IMR-90 (cell line): Measurements from ENCODE around the gene PTPRN2. TPM values are rescaled to one million over a fixed set of nuclear protein-coding genes. Genes with fewer than 3 reads are reported as not detected.

Experiments used
- ATAC-seq: fragments of 200-7000 bp; cut with Tn5 transposase; 2 replicates; pipeline ENCODE4 v1.9.1; 2020; ENCODE audit warnings: low read depth, mild to moderate bottlenecking, moderate library complexity
- BruUV-seq: library from RNA; stranded (reverse); fragments of 400-500 nt; replicated peaks from 2 replicates; lab custom pipeline; 2021; lab: Mats Ljungman, UMichigan
- CTCF ChIA-PET: fragments of 300-600 bp; formaldehyde crosslinking; extraction: SDS; loops from one replicate; lab custom pipeline; 2021; ENCODE audit warnings: antibody characterized with exemption; lab: Yijun Ruan, JAX
- POLR2A ChIA-PET: fragments of 300-600 bp; sonication (Branson Sonifier 250); formaldehyde crosslinking; loops from one replicate; lab custom pipeline; 2022; ENCODE audit warnings: antibody characterized with exemption; ENCODE audit not compliant: unreplicated experiment; lab: Charles Lee
- DNase-seq: peaks from one replicate; pipeline ENCODE4 v3.0.0; 2013
- H2AFZ ChIP-seq: replicated peaks from 2 replicates; pipeline ENCODE3; 2013; ENCODE audit warnings: low read length, mild to moderate bottlenecking; ENCODE audit not compliant: poor library complexity
- H2AK5ac ChIP-seq: 2 replicates; pipeline ENCODE4 v1.6.1; 2013; ENCODE audit warnings: low read depth, low read length, inconsistent platforms
- H2AK9ac ChIP-seq: replicated peaks from 2 replicates; pipeline ENCODE3; 2013; ENCODE audit warnings: mild to moderate bottlenecking, low read depth, low read length, moderate library complexity; ENCODE audit not compliant: poor library complexity
- H2BK120ac ChIP-seq: 2 replicates; pipeline ENCODE4 v1.6.1; 2013; ENCODE audit warnings: low read depth, low read length, inconsistent platforms
- H2BK15ac ChIP-seq: 3 replicates; pipeline ENCODE4 v1.6.1; 2013; ENCODE audit warnings: low read depth, low read length, inconsistent platforms
- H2BK20ac ChIP-seq: 2 replicates; pipeline ENCODE4 v1.6.1; 2013; ENCODE audit warnings: low read depth, mild to moderate bottlenecking, inconsistent platforms, low read length, moderate library complexity
- H2BK5ac ChIP-seq: 2 replicates; pipeline ENCODE4 v1.6.1; 2013; ENCODE audit warnings: mild to moderate bottlenecking, low read depth, low read length, inconsistent platforms; ENCODE audit not compliant: poor library complexity, severe bottlenecking
- H3K14ac ChIP-seq: replicated peaks from 2 replicates; pipeline ENCODE4 v1.6.1; 2013; ENCODE audit warnings: low read depth, low read length, inconsistent platforms
- H3K18ac ChIP-seq: 2 replicates; pipeline ENCODE4 v1.6.1; 2013; ENCODE audit warnings: low read depth, low read length, control low read depth
- H3K23ac ChIP-seq: 2 replicates; pipeline ENCODE4 v1.6.1; 2013; ENCODE audit warnings: low read depth, low read length, inconsistent platforms
- H3K27ac ChIP-seq: 2 replicates; pipeline ENCODE4 v1.5.1; 2013; ENCODE audit warnings: mild to moderate bottlenecking, control low read depth, low read length; ENCODE audit not compliant: insufficient read depth
- H3K27me3 ChIP-seq: 2 replicates; pipeline ENCODE4 v1.6.1; 2013; ENCODE audit warnings: low read length; ENCODE audit not compliant: control insufficient read depth, insufficient read depth
- H3K36me3 ChIP-seq: 2 replicates; pipeline ENCODE4 v1.6.1; 2013; ENCODE audit warnings: low read length, mixed read lengths; ENCODE audit not compliant: control insufficient read depth, insufficient read depth
- H3K4ac ChIP-seq: 2 replicates; pipeline ENCODE4 v1.6.1; 2013; ENCODE audit warnings: low read depth, low read length, inconsistent platforms
- H3K4me1 ChIP-seq: 2 replicates; pipeline ENCODE4 v1.6.1; 2013; ENCODE audit warnings: low read length, mixed read lengths; ENCODE audit not compliant: control insufficient read depth, insufficient read depth
- H3K4me2 ChIP-seq: 2 replicates; pipeline ENCODE4 v1.6.1; 2013; ENCODE audit warnings: low read depth, mild to moderate bottlenecking, control low read depth, low read length, moderate library complexity
- H3K4me3 ChIP-seq: 2 replicates; pipeline ENCODE4 v1.5.1; 2013; ENCODE audit warnings: low read depth, mild to moderate bottlenecking, control low read depth, low read length, moderate library complexity; ENCODE audit not compliant: insufficient read depth
- H3K56ac ChIP-seq: 2 replicates; pipeline ENCODE4 v1.6.1; 2013; ENCODE audit warnings: low read length, inconsistent platforms; ENCODE audit not compliant: insufficient read depth; ENCODE audit errors: extremely low read depth
- H3K79me1 ChIP-seq, 2 experiments: 2 replicates each; pipeline ENCODE4 v1.6.1; 2013; ENCODE audit warnings: low read length in 2 of 2, inconsistent platforms in 1 of 2, low read depth in 1 of 2
- H3K9ac ChIP-seq: 2 replicates; pipeline ENCODE4 v1.6.1; 2013; ENCODE audit warnings: low read depth, low read length, control low read depth
- H3K9me1 ChIP-seq: 2 replicates; pipeline ENCODE4 v1.6.1; 2013; ENCODE audit warnings: low read length, inconsistent platforms; ENCODE audit not compliant: insufficient read depth
- H3K9me3 ChIP-seq: 2 replicates; pipeline ENCODE4 v1.6.1; 2013; ENCODE audit warnings: low read length; ENCODE audit not compliant: control insufficient read depth, insufficient read depth
- H4K20me1 ChIP-seq: 2 replicates; pipeline ENCODE4 v1.6.1; 2013; ENCODE audit warnings: low read length, inconsistent platforms; ENCODE audit not compliant: insufficient read depth
- H4K5ac ChIP-seq: 2 replicates; pipeline ENCODE4 v1.6.1; 2013; ENCODE audit warnings: mild to moderate bottlenecking, low read depth, low read length, control low read depth
- H4K8ac ChIP-seq, 2 experiments: 2 replicates each; pipeline ENCODE4 v1.6.1; 2013; ENCODE audit warnings: low read depth in 2 of 2, low read length in 2 of 2, control low read depth in 1 of 2, inconsistent platforms in 1 of 2
- H4K91ac ChIP-seq: 2 replicates; pipeline ENCODE4 v1.6.1; 2013; ENCODE audit warnings: low read depth, low read length, inconsistent platforms; ENCODE audit not compliant: insufficient read depth
- BHLHE40 ChIP-seq: fragments of 150-350 bp; IDR thresholded peaks from 2 replicates; pipeline ENCODE4 v1.6.1; 2016; ENCODE audit warnings: mild to moderate bottlenecking, low read depth, low read length
- CHD1 ChIP-seq: IDR thresholded peaks from 2 replicates; pipeline ENCODE4 v1.6.1; 2012; ENCODE audit warnings: low read depth, low read length, improper control_type of control experiment
- CTCF ChIP-seq: conservative IDR thresholded peaks from 2 replicates; pipeline ENCODE4 v1.5.1; 2012; ENCODE audit warnings: mild to moderate bottlenecking, low read depth, low read length, improper control_type of control experiment
- MAFK ChIP-seq: IDR thresholded peaks from 2 replicates; pipeline ENCODE4 v1.6.1; 2012; ENCODE audit warnings: low read depth, low read length, improper control_type of control experiment
- MXI1 ChIP-seq: IDR thresholded peaks from 2 replicates; pipeline ENCODE4 v1.6.1; 2012; ENCODE audit warnings: low read depth, mild to moderate bottlenecking, low read length, moderate library complexity, borderline replicate concordance
- POLR2A ChIP-seq: IDR thresholded peaks from 2 replicates; pipeline ENCODE4 v1.6.1; 2012; ENCODE audit warnings: mild to moderate bottlenecking, low read depth, low read length
- RAD21 ChIP-seq: IDR thresholded peaks from 2 replicates; pipeline ENCODE4 v1.6.1; 2012; ENCODE audit warnings: low read length, improper control_type of control experiment
- RCOR1 ChIP-seq: IDR thresholded peaks from 2 replicates; pipeline ENCODE4 v1.6.1; 2012; ENCODE audit warnings: mild to moderate bottlenecking, low read length, improper control_type of control experiment; ENCODE audit not compliant: insufficient replicate concordance
- RFX5 ChIP-seq: IDR thresholded peaks from 2 replicates; pipeline ENCODE4 v1.8.0; 2012; ENCODE audit warnings: low read depth, mild to moderate bottlenecking, low read length, moderate library complexity
- SMC3 ChIP-seq: fragments of 150-350 bp; IDR thresholded peaks from 2 replicates; pipeline ENCODE4 v1.6.1; 2016; ENCODE audit warnings: low read depth, mild to moderate bottlenecking, antibody characterized with exemption, low read length, moderate library complexity
- USF2 ChIP-seq: fragments of 150-350 bp; IDR thresholded peaks from 2 replicates; pipeline ENCODE4 v1.6.1; 2017; ENCODE audit warnings: mild to moderate bottlenecking, antibody characterized with exemption, low read length, low read depth
- WGBS, 2 experiments: methylation state at CpG; one replicate each; pipeline versions ENCODE4 v1.1.5 to v1.1.7; 2013; ENCODE audit warnings: missing lambda C conversion rate in 2 of 2; ENCODE audit not compliant: insufficient read length in 1 of 2; ENCODE audit errors: extremely low coverage in 2 of 2; 5-methylcytosine and 5-hydroxymethylcytosine counted together
- dilution Hi-C: fragments of 300-500 bp; cut with HindIII; formaldehyde crosslinking; loops from one replicate; pipeline ENCODE4 v1.14.3; 2018; ENCODE audit warnings: low sequenced_read_pairs; ENCODE audit not compliant: unreplicated experiment
- in situ Hi-C: fragments of 300-500 bp; cut with MboI; formaldehyde crosslinking; loops from 3 replicates; pipeline ENCODE4 v1.14.3; 2019; ENCODE audit warnings: low sequenced_read_pairs, inconsistent platforms, mixed read lengths
- intact Hi-C: fragments of 100-400 bp; cut with micrococcal nuclease; formaldehyde crosslinking; loops from 2 replicates; pipeline ENCODE4 v1.10.0; 2022
- polyA plus RNA-seq, 3 experiments: library from polyadenylated mRNA; depleted of rRNA; stranded (reverse); fragments of >200 nt; gene quantifications; 2 replicates each; pipeline ENCODE4 v1.2.3, GENCODE V29; 2012; ENCODE audit warnings: low replicate concordance in 1 of 3
- total RNA-seq: library from RNA; depleted of rRNA; stranded (reverse); fragments of >200 nt; gene quantifications from 2 replicates; pipeline ENCODE4 v1.2.3, GENCODE V29; 2012

PTPRN2 gene
- total and polyA plus RNA-seq, 2 of the 4 experiments (the other 2 are of a cell fraction) = 0.03 TPM; not detected in 1

GRCh38 chr7:157928171-157928794 lies 659.3 kb downstream of the PTPRN2 start:
- H4K91ac ChIP-seq = no peak overlapping the region
- no peak overlapping the region for H3K4me2 ChIP-seq
- H4K5ac ChIP-seq = no peak overlapping the region
- peaks cover 53% of the 10 kb centered on the region for H3K9me3 ChIP-seq
- ATAC-seq (no peak), DNase-seq (no peak)
- intact Hi-C loops = no loop called here
- H3K27me3 ChIP-seq = no peaks in the 10 kb centered on the region
- H3K14ac ChIP-seq = no peak overlapping the region
- no peak overlapping the region for H4K8ac ChIP-seq
- H3K4me1 ChIP-seq = no peaks in the 10 kb centered on the region
- no peak overlapping the region for H2AK5ac ChIP-seq
- ChIA-PET CTCF (no interaction called here), POLR2A (no interaction called here)
- H3K79me1 ChIP-seq = no peaks in the 10 kb centered on the region
- no peak overlapping the region for H2BK20ac ChIP-seq
- H2BK5ac ChIP-seq = no peak overlapping the region
- H3K18ac ChIP-seq = no peak overlapping the region
- H3K36me3 ChIP-seq = no peaks in the 10 kb centered on the region
- no peak overlapping the region for H3K9ac ChIP-seq
- H3K23ac ChIP-seq = no peak overlapping the region
- H2BK15ac ChIP-seq = no peak overlapping the region
- no peak for TF ChIP-seq RFX5
- no peak for TF ChIP-seq BHLHE40
- TF ChIP-seq SMC3 = no peak
- TF ChIP-seq MAFK = no peak
- TF ChIP-seq MXI1 = no peak
- TF ChIP-seq CHD1 = no peak
- TF ChIP-seq USF2 = no peak
- no peak for TF ChIP-seq CTCF
- TF ChIP-seq RAD21 = no peak
- no peak for TF ChIP-seq POLR2A
- TF ChIP-seq RCOR1 = no peak
- BruUV-seq = no TSS peak
- H2BK120ac ChIP-seq = no peak overlapping the region
- in situ Hi-C loops = no loop called here
- H4K20me1 ChIP-seq = no peaks in the 10 kb centered on the region
- no peaks in the 10 kb centered on the region for H3K9me1 ChIP-seq
- WGBS, 2 experiments = 83% methylated on average over 2 of the region's 12 CpGs; no CpG with 5 or more reads in 1 of the 2 experiments
- H3K56ac ChIP-seq = no peak overlapping the region
- dilution Hi-C loops = no loop called here
- no peak overlapping the region for H3K27ac ChIP-seq
- H2AFZ ChIP-seq = no peak overlapping the region
- no peak overlapping the region for H3K4ac ChIP-seq
- no peak overlapping the region for H2AK9ac ChIP-seq
- no peak overlapping the region for H3K4me3 ChIP-seq
